CD4-positive, alpha-beta T cell treated with Interleukin-15 for 1 hour (primary cell): ENCODE results near the gene LRRTM3.

ENCODE experiments used
- DNase-seq: peaks from one replicate; pipeline ENCODE4 v3.0.0-alpha.2; 2020

The LRRTM3 gene

GRCh38 chr10:66925896-66926715, at the start of gene LRRTM3:
TSS of gene LRRTM3 (plus strand) at chr10:66926036.
- DNase-seq, result no peak

- no peak for DNase-seq
Observed at GRCh38 chr10:66877361-66877760, 48.5 kb upstream of the LRRTM3 start.

GRCh38 chr10:66880292-66880691, 45.5 kb upstream of the LRRTM3 start:
- DNase-seq, result no peak

- DNase-seq, result no peak
Observed at GRCh38 chr10:66880826-66881225, 45.0 kb upstream of the LRRTM3 start.

GRCh38 chr10:66881814-66882213, 44.0 kb upstream of the LRRTM3 start:
- DNase-seq, result no peak

- no peak for DNase-seq
Observed at GRCh38 chr10:66882271-66882670, 43.6 kb upstream of the LRRTM3 start.

- no peak for DNase-seq
Observed at GRCh38 chr10:66886848-66887247, 39.0 kb upstream of the LRRTM3 start.

GRCh38 chr10:66888237-66888636, 37.6 kb upstream of the LRRTM3 start:
- no peak for DNase-seq

- DNase-seq, result no peak
Observed at GRCh38 chr10:66892871-66893270, 33.0 kb upstream of the LRRTM3 start.

- no peak for DNase-seq
Observed at GRCh38 chr10:66910671-66911070, 15.2 kb upstream of the LRRTM3 start.

- no peak for DNase-seq
Observed at GRCh38 chr10:66916030-66916429, 9.8 kb upstream of the LRRTM3 start.

- DNase-seq, result no peak
Observed at GRCh38 chr10:66917104-66917503, 8.7 kb upstream of the LRRTM3 start.

- DNase-seq, result no peak
Observed at GRCh38 chr10:66919248-66919647, 6.6 kb upstream of the LRRTM3 start.

GRCh38 chr10:66924674-66925345, 1.0 kb upstream of the LRRTM3 start:
- DNase-seq, result no peak

- no peak for DNase-seq
Observed at GRCh38 chr10:66925373-66925772, 463 bp upstream of the LRRTM3 start.

GRCh38 chr10:66926841-66927240, 1.0 kb downstream of the LRRTM3 start:
- DNase-seq, result no peak

GRCh38 chr10:66927251-66927935, 1.6 kb downstream of the LRRTM3 start:
- DNase-seq, result no peak

GRCh38 chr10:66927971-66928770, 2.3 kb downstream of the LRRTM3 start:
- DNase-seq, result no peak

GRCh38 chr10:66928776-66929175, 2.9 kb downstream of the LRRTM3 start:
- DNase-seq, result no peak

- DNase-seq, result no peak
Observed at GRCh38 chr10:66929375-66929774, 3.5 kb downstream of the LRRTM3 start.

- no peak for DNase-seq
Observed at GRCh38 chr10:66931340-66931948, 5.6 kb downstream of the LRRTM3 start.

- no peak for DNase-seq
Observed at GRCh38 chr10:66931949-66932343, 6.1 kb downstream of the LRRTM3 start.

- DNase-seq, result no peak
Observed at GRCh38 chr10:66934711-66935110, 8.9 kb downstream of the LRRTM3 start.
